ENCODE data around the gene BSDC1. TPM values are rescaled to one million over a fixed set of nuclear protein-coding genes. Genes with fewer than 3 reads are reported as not detected.
A peak's percentile ranks its signal among the peaks of the same experiment; 100 is the strongest.

The BSDC1 gene
- total and polyA plus RNA-seq, 2 of the 13 experiments (the other 11 are each of a cell fraction or from before 2014, with no cell fraction given), result 40.3 to 64.2 TPM

- TF ChIP-seq CBX1 (IDR thresholded peaks at IDR 0.05; ENCODE audit: low read depth) (no peak), SP5 (CRISPR knock-in tag; IDR thresholded peaks at IDR 0.05; ENCODE audit: borderline replicate concordance, low read depth) (peak; percentile 91), TBX2 (CRISPR knock-in tag; IDR thresholded peaks at IDR 0.05; ENCODE audit: borderline replicate concordance) (peak; percentile 75), ZNF781 (CRISPR knock-in tag; IDR thresholded peaks at IDR 0.05; ENCODE audit: borderline replicate concordance, not compliant biosample characterization) (peak; percentile 59), PHF20 (CRISPR knock-in tag; IDR thresholded peaks at IDR 0.05) (no peak), ISL2 (CRISPR knock-in tag; IDR thresholded peaks at IDR 0.05) (no peak), GABPB1 (CRISPR knock-in tag; IDR thresholded peaks at IDR 0.05) (peak; percentile 71), ZBTB38 (CRISPR knock-in tag; IDR thresholded peaks at IDR 0.05) (peak; percentile 44; the same call in 1 of the 2 replicates), TOPORS (CRISPR knock-in tag; IDR thresholded peaks at IDR 0.05) (0 out of 2 replicates have a peak, but pooled peaks have one; percentile 20), ZFP82 (CRISPR knock-in tag; IDR thresholded peaks at IDR 0.05; ENCODE audit: borderline replicate concordance) (peak; percentile 39; the same call in 1 of the 2 replicates), ETV5 (CRISPR knock-in tag; IDR thresholded peaks at IDR 0.05; ENCODE audit: borderline replicate concordance) (peak; percentile 99), PCBP2 (optimal IDR thresholded peaks at IDR 0.05; ENCODE audit: low read depth, low read length, poor library complexity, severe bottlenecking) (no peak), NR3C1 (CRISPR knock-in tag; IDR thresholded peaks at IDR 0.05) (no peak), CEBPG (CRISPR knock-in tag; IDR thresholded peaks at IDR 0.05) (peak; percentile 32; the same call in 1 of the 2 replicates), FOSL1 (CRISPR knock-in tag; IDR thresholded peaks at IDR 0.05; ENCODE audit: borderline replicate concordance) (no peak), XBP1 (CRISPR knock-in tag; IDR thresholded peaks at IDR 0.05) (no peak), ZNF18 (CRISPR knock-in tag; IDR thresholded peaks at IDR 0.05; ENCODE audit: insufficient replicate concordance) (peak; percentile 37), IRF9 (CRISPR knock-in tag; IDR thresholded peaks at IDR 0.05; ENCODE audit: borderline replicate concordance) (no peak), ZNF224 (CRISPR knock-in tag; IDR thresholded peaks at IDR 0.05) (0 out of 2 replicates have a peak, but pooled peaks have one; percentile 57), PAF1 (CRISPR knock-in tag; IDR thresholded peaks at IDR 0.05) (no peak), SMAD3 (CRISPR knock-in tag; IDR thresholded peaks at IDR 0.05) (peak; percentile 53; the same call in 1 of the 2 replicates)
- TF ChIP-seq, protein P1, sequence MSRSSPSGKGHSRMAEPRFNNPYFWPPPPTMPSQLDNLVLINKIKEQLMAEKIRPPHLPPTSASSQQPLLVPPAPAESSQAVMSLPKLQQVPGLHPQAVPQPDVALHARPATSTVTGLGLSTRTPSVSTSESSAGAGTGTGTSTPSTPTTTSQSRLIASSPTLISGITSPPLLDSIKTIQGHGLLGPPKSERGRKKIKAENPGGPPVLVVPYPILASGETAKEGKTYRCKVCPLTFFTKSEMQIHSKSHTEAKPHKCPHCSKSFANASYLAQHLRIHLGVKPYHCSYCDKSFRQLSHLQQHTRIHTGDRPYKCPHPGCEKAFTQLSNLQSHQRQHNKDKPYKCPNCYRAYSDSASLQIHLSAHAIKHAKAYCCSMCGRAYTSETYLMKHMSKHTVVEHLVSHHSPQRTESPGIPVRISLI (CRISPR knock-in tag; IDR thresholded peaks at IDR 0.05; ENCODE audit: borderline replicate concordance), result peak; percentile 21; the same call in 1 of the 2 replicates
- TF ChIP-seq, protein P2, sequence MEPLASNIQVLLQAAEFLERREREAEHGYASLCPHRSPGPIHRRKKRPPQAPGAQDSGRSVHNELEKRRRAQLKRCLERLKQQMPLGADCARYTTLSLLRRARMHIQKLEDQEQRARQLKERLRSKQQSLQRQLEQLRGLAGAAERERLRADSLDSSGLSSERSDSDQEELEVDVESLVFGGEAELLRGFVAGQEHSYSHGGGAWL (CRISPR knock-in tag; IDR thresholded peaks at IDR 0.05), result peak; percentile 59; the same call in 1 of the 2 replicates
- TF ChIP-seq, protein P3, sequence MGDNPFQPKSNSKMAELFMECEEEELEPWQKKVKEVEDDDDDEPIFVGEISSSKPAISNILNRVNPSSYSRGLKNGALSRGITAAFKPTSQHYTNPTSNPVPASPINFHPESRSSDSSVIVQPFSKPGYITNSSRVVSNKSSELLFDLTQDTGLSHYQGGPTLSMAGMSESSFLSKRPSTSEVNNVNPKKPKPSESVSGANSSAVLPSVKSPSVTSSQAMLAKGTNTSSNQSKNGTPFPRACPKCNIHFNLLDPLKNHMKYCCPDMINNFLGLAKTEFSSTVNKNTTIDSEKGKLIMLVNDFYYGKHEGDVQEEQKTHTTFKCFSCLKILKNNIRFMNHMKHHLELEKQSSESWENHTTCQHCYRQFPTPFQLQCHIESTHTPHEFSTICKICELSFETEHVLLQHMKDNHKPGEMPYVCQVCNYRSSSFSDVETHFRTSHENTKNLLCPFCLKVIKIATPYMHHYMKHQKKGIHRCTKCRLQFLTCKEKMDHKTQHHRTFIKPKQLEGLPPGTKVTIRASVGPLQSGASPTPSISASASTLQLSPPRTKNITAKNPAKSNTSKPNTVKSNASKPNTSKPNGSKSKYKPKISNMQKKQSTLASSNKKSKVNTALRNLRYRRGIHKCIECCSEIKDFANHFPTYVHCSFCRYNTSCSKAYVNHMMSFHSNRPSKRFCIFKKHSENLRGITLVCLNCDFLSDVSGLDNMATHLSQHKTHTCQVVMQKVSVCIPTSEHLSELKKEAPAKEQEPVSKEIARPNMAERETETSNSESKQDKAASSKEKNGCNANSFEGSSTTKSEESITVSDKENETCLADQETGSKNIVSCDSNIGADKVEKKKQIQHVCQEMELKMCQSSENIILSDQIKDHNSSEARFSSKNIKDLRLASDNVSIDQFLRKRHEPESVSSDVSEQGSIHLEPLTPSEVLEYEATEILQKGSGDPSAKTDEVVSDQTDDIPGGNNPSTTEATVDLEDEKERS (CRISPR knock-in tag; IDR thresholded peaks at IDR 0.05), result peak; percentile 77; the same call in 1 of the 2 replicates
Observed at GRCh38 chr1:32321712-32322291, 72.4 kb downstream of the BSDC1 start (continued).

All from HepG2 (cell line).